Measurements from ENCODE around the gene SIDT2. TPM values are rescaled to one million over a fixed set of nuclear protein-coding genes. Genes with fewer than 3 reads are reported as not detected.
A peak's percentile ranks its signal among the peaks of the same experiment; 100 is the strongest.

The SIDT2 gene
- total RNA-seq, 2 experiments from 2014 or later: 18.3 to 37.7 TPM

GRCh38 chr11:117197516-117198456 is 19.2 kb downstream of the SIDT2 start:
- BruUV-seq (replicated peaks): TSS peak; percentile 51
- Histone ChIP-seq H3K27ac (ENCODE audit: low read depth, low read length, poor library complexity, severe bottlenecking) (no peak overlapping the region), H3K9me3 (ENCODE audit: low read length) (no peaks in the 10 kb centered on the region), H3K4me1 (ENCODE audit: insufficient read depth, low read length, poor library complexity, severe bottlenecking) (no peaks in the 10 kb centered on the region), H3K36me3 (ENCODE audit: insufficient read depth, low read length) (peaks cover 5% of the 10 kb centered on the region; the same call in 1 of the 2 replicates), H3K4me2 (ENCODE audit: low read length) (no peak overlapping the region), H2AFZ (ENCODE audit: low read length) (no peak overlapping the region), H4K20me1 (ENCODE audit: insufficient read depth, low read length) (no peaks in the 10 kb centered on the region), H3K9me2 (ENCODE audit: insufficient read depth, low read length) (no peaks in the 10 kb centered on the region), H3K4me3 (ENCODE audit: low read depth, low read length, poor library complexity, severe bottlenecking) (no peak overlapping the region), H3K79me2 (ENCODE audit: insufficient read depth, low read depth, low read length) (no peaks in the 10 kb centered on the region)
- intact Hi-C loops (cut with micrococcal nuclease; ENCODE audit: unreplicated experiment): no loop called here
- ChIA-PET CTCF (ENCODE audit: unreplicated experiment) (no interaction called here), POLR2A (interaction anchor here (1.5 kb wide), 1 partner anchor 22 kb away, joined by 3 read pairs; no protein-coding TSS in a partner anchor)
- DNase-seq (ENCODE audit: low spot score): no peak
- TF ChIP-seq CTCF (conservative IDR thresholded peaks at IDR 0.05; ENCODE audit: low read length): peak; percentile 62
- no peak for TF ChIP-seq EZH2phosphoT487 (IDR thresholded peaks at IDR 0.05; ENCODE audit: borderline replicate concordance, low read depth, low read length)

DNA sequence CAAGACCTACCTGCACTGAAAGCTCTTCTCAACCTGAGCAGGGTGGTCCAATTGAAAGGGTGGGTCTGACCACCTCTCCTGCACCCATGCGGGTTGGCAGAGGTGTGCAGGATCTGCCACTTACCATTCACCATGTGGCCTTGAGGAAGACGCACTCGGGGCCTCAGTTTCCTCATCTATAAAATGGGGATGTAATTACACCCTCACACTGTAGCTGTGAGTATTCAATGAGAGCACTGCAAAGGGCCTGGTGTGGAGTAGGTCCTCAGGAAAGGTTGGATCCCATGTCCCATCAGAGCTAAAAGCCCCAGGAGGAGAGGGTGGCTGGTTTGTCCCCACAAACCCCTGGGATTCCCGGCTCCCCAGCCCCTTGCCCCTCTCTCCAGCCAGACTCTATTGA is 20.1 kb downstream of the SIDT2 start:
- DNase-seq (ENCODE audit: low spot score): no peak
- no peak overlapping the region for H2AFZ ChIP-seq (ENCODE audit: low read length)
- ChIA-PET CTCF (ENCODE audit: unreplicated experiment) (no interaction called here), POLR2A (no interaction called here)
- no TSS peak for BruUV-seq (replicated peaks)
- H3K9me3 ChIP-seq (ENCODE audit: low read length): no peaks in the 10 kb centered on the region
- no peaks in the 10 kb centered on the region for H4K20me1 ChIP-seq (ENCODE audit: insufficient read depth, low read length)
- no peak overlapping the region for H3K4me3 ChIP-seq (ENCODE audit: low read depth, low read length, poor library complexity, severe bottlenecking)
- H3K36me3 ChIP-seq (ENCODE audit: insufficient read depth, low read length): 0 out of 2 replicates have a peak, but pooled peaks cover 2% of the 10 kb centered on the region
- no peaks in the 10 kb centered on the region for H3K9me2 ChIP-seq (ENCODE audit: insufficient read depth, low read length)
- no peaks in the 10 kb centered on the region for H3K4me1 ChIP-seq (ENCODE audit: insufficient read depth, low read length, poor library complexity, severe bottlenecking)
- TF ChIP-seq EZH2phosphoT487 (IDR thresholded peaks at IDR 0.05; ENCODE audit: borderline replicate concordance, low read depth, low read length): no peak
- no peak for TF ChIP-seq CTCF (conservative IDR thresholded peaks at IDR 0.05; ENCODE audit: low read length)
- intact Hi-C loops (cut with micrococcal nuclease; ENCODE audit: unreplicated experiment): no loop called here
- H3K27ac ChIP-seq (ENCODE audit: low read depth, low read length, poor library complexity, severe bottlenecking): no peak overlapping the region
- H3K79me2 ChIP-seq (ENCODE audit: insufficient read depth, low read depth, low read length): no peaks in the 10 kb centered on the region
- H3K4me2 ChIP-seq (ENCODE audit: low read length): no peak overlapping the region

Measured in OCI-LY7 (cell line).